Glomerular visceral epithelial cell (primary cell): ENCODE data around the gene EML4.
A peak's percentile ranks its signal among the peaks of the same experiment; 100 is the strongest.

Experiments
- DNase-seq: peaks from one replicate; pipeline ENCODE4 v3.0.0-alpha.2; 2016; ENCODE audit errors: extremely low spot score

Gene EML4

GRCh38 chr2:42194428-42194827 lies 25.3 kb downstream of the EML4 start:
- DNase-seq = no peak

DNA sequence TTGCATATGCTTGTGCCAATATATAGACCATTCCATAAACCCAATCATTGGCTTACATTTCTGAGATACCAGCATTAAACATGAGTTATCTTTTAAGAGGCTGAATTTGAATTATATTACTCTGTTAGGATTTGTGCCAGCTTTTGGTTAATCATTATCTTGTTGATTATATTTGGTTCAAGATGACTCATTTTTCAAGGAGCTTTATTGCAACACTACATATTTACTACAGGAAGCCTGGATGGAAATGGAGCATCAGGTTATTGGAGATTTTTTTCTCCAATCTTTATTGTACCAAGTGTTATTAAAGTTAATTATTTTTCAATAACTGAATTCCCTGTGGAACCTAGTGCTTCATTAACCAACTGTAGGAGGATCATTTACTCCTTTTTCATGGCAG lies 26.4 kb downstream of the EML4 start:
- peak; percentile 57 for DNase-seq

- no peak for DNase-seq
Measured at GRCh38 chr2:42196070-42196402, 26.9 kb downstream of the EML4 start.

DNA sequence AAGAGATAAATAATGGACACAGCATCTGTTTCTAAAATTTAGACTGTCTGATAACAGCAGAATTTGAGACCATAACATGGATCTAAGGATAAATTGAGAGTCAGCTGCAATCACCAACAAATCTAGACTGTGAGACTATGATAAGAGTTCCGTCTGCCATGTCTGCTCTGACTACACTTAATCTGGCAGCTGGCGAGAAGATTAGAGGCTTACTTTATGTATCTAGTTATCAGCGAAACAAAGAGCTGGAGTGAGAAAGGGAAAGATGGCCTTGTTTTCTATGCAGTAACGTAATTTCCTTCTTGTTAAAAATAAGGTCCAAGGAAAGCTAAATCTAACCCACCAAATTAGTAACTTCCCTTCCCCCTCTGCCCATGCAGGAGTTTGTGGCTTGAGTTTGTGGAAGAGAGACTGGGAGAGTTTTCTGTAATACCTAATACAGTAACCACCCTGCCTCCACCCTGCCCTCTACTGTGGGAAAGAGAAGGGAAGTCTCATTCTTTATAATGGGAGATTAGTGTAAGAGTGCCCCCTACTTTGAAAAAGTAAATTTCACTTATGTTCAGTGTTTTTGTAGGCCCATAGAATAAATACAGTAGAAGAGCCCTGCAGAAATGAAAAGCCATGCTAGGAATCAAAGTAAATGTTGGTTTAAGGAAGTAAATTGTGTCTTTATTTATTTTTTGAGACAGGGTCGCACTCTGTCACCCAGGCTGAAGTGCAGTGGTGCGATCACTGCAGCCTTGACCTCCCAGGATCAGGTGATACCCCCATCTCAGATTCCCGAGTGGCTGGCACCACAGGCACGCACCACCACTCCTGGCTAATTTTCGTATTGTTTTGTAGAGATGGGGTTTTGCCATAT lies 27.5 kb downstream of the EML4 start:
- DNase-seq = peak; percentile 42

- DNase-seq = no peak
Measured at GRCh38 chr2:42197792-42198191, 28.6 kb downstream of the EML4 start.

DNA sequence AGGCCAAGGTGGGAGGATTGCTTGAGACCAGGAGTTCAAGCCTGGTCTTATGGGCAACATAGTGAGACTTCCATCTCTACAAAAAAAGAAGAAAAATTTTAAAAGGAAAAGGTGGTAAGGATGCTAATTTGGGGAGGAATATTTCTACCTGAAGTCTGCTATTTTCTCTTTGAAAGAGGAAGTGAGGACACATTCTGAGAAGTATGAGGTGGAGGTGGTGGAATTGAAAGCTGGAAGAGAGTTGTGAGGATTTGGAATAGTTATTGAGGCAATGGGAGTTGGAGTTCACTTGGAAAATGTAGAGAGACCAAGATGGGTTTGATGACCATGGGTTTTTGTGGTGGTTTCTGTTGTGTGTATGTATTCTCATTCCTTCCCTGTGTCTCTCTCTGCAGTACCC lies 29.3 kb downstream of the EML4 start:
- no peak for DNase-seq

GRCh38 chr2:42199002-42199401 lies 29.8 kb downstream of the EML4 start:
- no peak for DNase-seq

- no peak for DNase-seq
Measured at GRCh38 chr2:42199626-42200025, 30.5 kb downstream of the EML4 start.

DNA sequence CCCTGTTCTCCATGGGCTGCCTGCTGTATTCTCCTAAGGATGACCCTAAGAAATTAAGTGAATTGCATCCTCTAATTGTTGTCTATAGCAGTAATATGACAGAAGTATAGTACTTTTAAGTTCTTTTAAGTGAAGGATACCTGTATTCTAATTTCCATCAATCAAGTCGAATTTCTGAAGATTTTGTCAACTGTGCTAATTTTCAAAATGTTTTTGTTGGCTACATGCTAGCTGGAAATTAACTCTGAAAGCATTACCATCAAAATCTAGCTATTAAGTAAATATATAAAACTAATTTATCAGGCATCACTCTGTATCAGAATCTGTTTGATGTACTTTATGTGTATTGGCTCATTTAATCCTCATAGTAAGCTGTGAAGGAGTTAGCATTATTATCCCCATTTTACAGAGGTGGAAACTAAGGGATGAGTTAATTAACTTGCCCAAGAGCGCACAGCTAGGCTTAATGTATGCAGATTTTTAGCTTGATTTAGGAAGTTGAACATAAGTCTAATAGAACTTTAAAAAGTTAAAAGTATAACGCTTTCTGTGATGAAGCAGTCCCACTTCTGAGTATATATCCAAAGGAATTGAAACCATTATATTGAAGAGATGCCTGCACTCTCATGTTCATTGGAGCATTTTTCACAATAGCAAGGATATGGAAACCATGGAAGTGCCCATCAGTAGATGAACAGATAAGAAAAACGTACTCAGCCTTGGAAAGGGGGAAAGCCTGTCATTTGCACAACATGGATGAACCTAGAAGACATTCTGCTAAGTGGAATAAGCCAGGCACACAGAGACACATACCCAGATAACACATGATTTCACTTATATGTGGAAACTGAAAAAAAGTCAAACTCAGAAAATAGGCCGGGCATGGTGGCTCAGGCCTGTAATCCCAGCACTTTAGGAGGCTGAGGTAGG lies 32.0 kb downstream of the EML4 start:
- no peak for DNase-seq

- no peak for DNase-seq
Measured at GRCh38 chr2:42202634-42203008, 33.5 kb downstream of the EML4 start.

DNA sequence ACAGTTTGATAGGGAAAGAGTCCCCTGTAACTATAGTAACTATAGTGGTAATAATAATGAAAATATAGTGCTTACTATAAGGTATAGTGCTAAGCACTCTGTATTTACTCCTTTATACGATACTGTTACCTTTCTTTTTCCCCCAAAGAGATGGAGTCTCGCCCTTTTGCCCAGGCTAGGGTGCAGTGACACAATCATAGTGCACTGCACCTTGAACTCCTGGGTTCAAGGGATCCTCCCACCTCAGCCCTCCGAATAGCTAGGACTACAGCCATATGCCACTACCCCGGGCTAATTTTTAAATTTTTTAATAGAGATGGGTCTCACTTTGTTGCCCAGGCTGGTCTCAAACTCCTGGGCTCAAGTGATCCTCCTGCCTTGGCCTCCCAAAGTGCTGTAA lies 34.6 kb downstream of the EML4 start:
- DNase-seq = no peak

- no peak for DNase-seq
Measured at GRCh38 chr2:42205337-42205736, 36.2 kb downstream of the EML4 start.

DNA sequence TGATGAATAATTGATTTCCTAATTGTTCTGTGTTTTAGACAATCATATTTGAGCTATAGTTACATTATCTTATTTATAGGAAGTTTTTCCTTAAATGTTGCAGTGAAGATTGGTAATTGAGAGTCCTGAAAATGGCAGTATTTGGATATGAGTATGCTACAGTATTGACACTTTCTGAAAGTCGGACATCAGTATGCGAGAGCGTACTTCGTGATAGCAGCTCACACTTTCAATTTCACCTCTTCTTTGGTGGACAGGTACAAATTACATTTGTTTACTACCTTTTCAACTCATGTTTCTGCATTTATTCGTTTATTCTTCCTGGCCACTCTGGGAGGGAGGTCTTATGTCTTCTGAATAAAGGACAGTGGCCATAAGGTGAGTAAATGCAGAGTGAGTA lies 38.7 kb downstream of the EML4 start:
- DNase-seq = no peak

DNA sequence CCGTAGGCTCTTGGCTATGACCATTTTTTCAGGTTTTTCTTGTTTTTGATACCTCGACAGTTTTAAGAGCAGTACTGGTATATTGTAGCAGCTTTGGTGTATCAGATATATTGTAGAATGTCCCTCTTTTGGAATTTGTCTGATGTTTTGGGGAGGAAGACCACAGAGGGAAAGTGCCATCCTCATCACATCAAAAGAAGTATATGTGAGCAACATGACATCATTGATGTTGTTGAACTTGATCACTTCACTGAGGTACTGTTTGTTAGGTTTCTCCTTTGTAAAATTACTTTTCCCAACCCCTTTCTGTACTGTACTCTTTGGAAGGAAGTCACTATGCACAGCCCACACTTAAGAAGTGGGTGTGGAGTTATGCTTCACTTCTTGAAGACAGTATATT lies 41.0 kb downstream of the EML4 start:
- DNase-seq = no peak

DNA sequence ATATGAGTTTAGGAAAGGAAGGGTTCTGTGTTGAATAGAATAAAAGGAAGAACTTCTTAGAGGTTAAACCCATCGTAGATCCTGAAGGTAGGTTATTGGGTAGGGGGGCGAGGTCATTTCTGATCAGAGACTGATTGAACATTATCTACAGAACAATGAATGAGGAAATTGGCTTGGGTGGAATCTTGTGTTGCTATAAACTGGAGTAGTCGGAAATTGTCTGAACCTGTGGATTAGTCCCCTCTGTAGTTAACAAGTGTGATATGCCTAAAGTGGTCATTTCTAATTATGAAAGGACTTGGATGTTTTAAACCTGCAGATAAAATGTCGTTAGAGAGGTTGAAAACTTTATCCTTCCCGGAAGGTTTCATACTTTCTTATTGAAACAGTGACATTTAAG lies 42.1 kb downstream of the EML4 start:
- DNase-seq = no peak

- no peak for DNase-seq
Measured at GRCh38 chr2:42214669-42215068, 45.5 kb downstream of the EML4 start.

GRCh38 chr2:42216694-42217093 lies 47.5 kb downstream of the EML4 start:
- no peak for DNase-seq

- no peak for DNase-seq
Measured at GRCh38 chr2:42217307-42217706, 48.2 kb downstream of the EML4 start.

GRCh38 chr2:42217914-42218313 lies 48.8 kb downstream of the EML4 start:
- DNase-seq = no peak

DNA sequence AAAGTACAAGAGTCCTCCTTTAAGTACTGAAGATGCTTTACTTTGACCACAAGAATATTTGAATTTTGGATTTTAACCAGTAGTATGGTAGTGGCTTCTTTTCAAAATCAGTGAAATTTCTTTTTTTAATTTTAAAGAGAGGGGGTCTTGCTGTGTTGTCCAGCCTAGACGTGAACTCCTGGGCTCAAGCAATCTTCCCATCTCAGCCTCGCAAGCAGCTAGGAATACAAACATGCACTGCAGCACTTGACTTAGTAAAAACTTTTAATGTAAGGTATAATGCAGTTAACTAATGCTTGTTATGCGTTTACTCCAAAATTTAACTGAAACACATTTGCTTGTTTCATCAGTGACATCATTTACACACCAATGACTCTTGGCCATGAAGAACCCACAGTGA lies 49.6 kb downstream of the EML4 start:
- DNase-seq = no peak

DNA sequence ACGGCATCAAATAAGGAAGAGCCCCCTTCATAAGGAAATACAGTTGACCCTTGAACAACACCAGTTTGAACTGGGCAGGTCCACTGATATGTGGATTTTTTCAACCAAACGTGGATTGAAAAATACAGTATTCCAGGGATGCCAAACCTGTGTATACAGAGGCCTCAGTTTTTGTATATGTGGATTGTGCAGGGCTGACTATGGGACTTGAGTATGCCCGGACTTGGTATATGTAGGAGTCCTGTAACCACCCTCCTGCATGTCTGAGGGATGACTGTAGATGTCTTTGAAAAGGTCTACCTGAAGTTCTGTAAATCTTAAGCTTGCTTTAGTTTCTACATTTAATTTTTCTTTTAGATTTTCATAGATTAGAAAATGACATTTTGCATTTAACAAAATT lies 50.0 kb downstream of the EML4 start:
- no peak for DNase-seq

GRCh38 chr2:42220566-42220965 lies 51.4 kb downstream of the EML4 start:
- DNase-seq = no peak
